Activated CD8-positive, alpha-beta memory T cell treated with anti-CD3 and anti-CD28 coated beads for 24 hours (primary cell): Measurements from ENCODE around the gene KLF11.
A peak's percentile ranks its signal among the peaks of the same experiment; 100 is the strongest.
"Not testable (repeated sequence)": the region's sequence is repeated elsewhere in the genome, so short reads cannot be mapped to it uniquely, and the experiment has no call there.

Experiments used
- DNase-seq: peaks from one replicate; pipeline ENCODE4 v3.0.0-alpha.2; 2020

Gene KLF11

GRCh38 chr2:10027660-10028330 is 15.6 kb upstream of the KLF11 start:
- DNase-seq, result no peak

- no peak for DNase-seq
Observed at GRCh38 chr2:10028407-10028987, 14.9 kb upstream of the KLF11 start.

- DNase-seq, result peak; percentile 75
Observed at GRCh38 chr2:10028988-10029874, 14.1 kb upstream of the KLF11 start.

- no peak for DNase-seq
Observed at GRCh38 chr2:10029875-10030223, 13.5 kb upstream of the KLF11 start.

- no peak for DNase-seq
Observed at GRCh38 chr2:10030311-10030736, 13.0 kb upstream of the KLF11 start.

- not testable (repeated sequence) for DNase-seq
Observed at GRCh38 chr2:10030798-10031197, 12.6 kb upstream of the KLF11 start.

- no peak for DNase-seq
Observed at GRCh38 chr2:10031886-10032745, 11.2 kb upstream of the KLF11 start.

GRCh38 chr2:10032746-10033105 is 10.6 kb upstream of the KLF11 start:
- no peak for DNase-seq

GRCh38 chr2:10033251-10034006 is 9.9 kb upstream of the KLF11 start:
- no peak for DNase-seq

- DNase-seq, result no peak
Observed at GRCh38 chr2:10034333-10035052, 8.9 kb upstream of the KLF11 start.

GRCh38 chr2:10035053-10035422 is 8.3 kb upstream of the KLF11 start:
- DNase-seq, result no peak

GRCh38 chr2:10035633-10036032 is 7.7 kb upstream of the KLF11 start:
- no peak for DNase-seq

GRCh38 chr2:10036095-10036884 is 7.1 kb upstream of the KLF11 start:
- DNase-seq, result no peak

- DNase-seq, result no peak
Observed at GRCh38 chr2:10038123-10038522, 5.2 kb upstream of the KLF11 start.

- no peak for DNase-seq
Observed at GRCh38 chr2:10038716-10039115, 4.6 kb upstream of the KLF11 start.

GRCh38 chr2:10039658-10040410 is 3.5 kb upstream of the KLF11 start:
- no peak for DNase-seq

GRCh38 chr2:10041711-10042110 is 1.6 kb upstream of the KLF11 start:
- DNase-seq, result no peak

- DNase-seq, result peak; percentile 76
Observed at GRCh38 chr2:10042301-10043161, 819 bp upstream of the KLF11 start.
